CD8-positive, alpha-beta memory T cell (primary cell): ENCODE measurements around the gene CRYGD. TPM values are rescaled to one million over a fixed set of nuclear protein-coding genes. Genes with fewer than 3 reads are reported as not detected.
"Not testable (repeated sequence)": the region's sequence is repeated elsewhere in the genome, so short reads cannot be mapped to it uniquely, and the experiment has no call there.

Experiments
- CTCF ChIA-PET: fragments of 350-600 bp; sonication (Branson Sonifier 250); formaldehyde crosslinking; loops from one replicate; lab custom pipeline; 2021; ENCODE audit warnings: antibody characterized with exemption; lab: Charles Lee
- POLR2A ChIA-PET: fragments of 350-600 bp; sonication (Branson Sonifier 250); formaldehyde crosslinking; loops from one replicate; lab custom pipeline; 2021; ENCODE audit warnings: antibody characterized with exemption; lab: Charles Lee
- DNase-seq, 5 donors: peaks; one replicate each; pipeline versions ENCODE4 v3.0.0 to v3.0.0-alpha.2; 2020 to 2022; ENCODE audit warnings: mixed read lengths in 1 of 5
- H3K27ac ChIP-seq: one replicate; pipeline ENCODE4 v1.7.0; 2013; ENCODE audit warnings: low read depth, mild to moderate bottlenecking, low read length, moderate library complexity
- H3K27me3 ChIP-seq: 2 replicates; pipeline ENCODE4 v1.7.0; 2013; ENCODE audit warnings: low read length, mild to moderate bottlenecking; ENCODE audit not compliant: insufficient read depth, poor library complexity, severe bottlenecking
- H3K36me3 ChIP-seq: 2 replicates; pipeline ENCODE4 v1.7.0; 2013; ENCODE audit warnings: mild to moderate bottlenecking, low read length, moderate library complexity; ENCODE audit not compliant: insufficient read depth
- H3K4me1 ChIP-seq: 2 replicates; pipeline ENCODE4 v1.7.0; 2013; ENCODE audit warnings: mild to moderate bottlenecking, low read length, moderate library complexity; ENCODE audit not compliant: insufficient read depth
- H3K4me3 ChIP-seq: 2 replicates; pipeline ENCODE4 v1.7.0; 2013; ENCODE audit warnings: mild to moderate bottlenecking, low read length
- H3K9me3 ChIP-seq: 2 replicates; pipeline ENCODE4 v1.7.0; 2013; ENCODE audit warnings: mild to moderate bottlenecking, low read length
- H3K27ac Mint-ChIP-seq, 8 donors: one replicate each; pipeline ENCODE4 v1.8.0; 2020 to 2021; ENCODE audit warnings: mixed read lengths in 8 of 8, mild to moderate bottlenecking in 6 of 8, inconsistent platforms in 3 of 8, moderate library complexity in 3 of 8
- H3K27me3 Mint-ChIP-seq, 2 donors: one replicate each; pipeline ENCODE4 v1.8.0; 2020 to 2021; ENCODE audit warnings: mixed read lengths in 2 of 2, mild to moderate bottlenecking in 1 of 2, moderate library complexity in 1 of 2
- H3K36me3 Mint-ChIP-seq, 3 donors: one replicate each; pipeline ENCODE4 v1.8.0; 2020 to 2021; ENCODE audit warnings: mixed read lengths in 3 of 3, inconsistent platforms in 1 of 3, mild to moderate bottlenecking in 1 of 3
- H3K4me1 Mint-ChIP-seq, 3 donors: one replicate each; pipeline ENCODE4 v1.8.0; 2020 to 2021; ENCODE audit warnings: mixed read lengths in 3 of 3, inconsistent platforms in 1 of 3, mild to moderate bottlenecking in 1 of 3
- H3K4me3 Mint-ChIP-seq, 7 donors: one replicate each; pipeline ENCODE4 v1.8.0; 2020 to 2021; ENCODE audit warnings: mixed read lengths in 7 of 7, mild to moderate bottlenecking in 6 of 7, moderate library complexity in 4 of 7, inconsistent platforms in 2 of 7
- H3K9me3 Mint-ChIP-seq, 5 donors: one replicate each; pipeline ENCODE4 v1.8.0; 2020 to 2022; ENCODE audit warnings: mixed read lengths in 5 of 5, mild to moderate bottlenecking in 3 of 5, moderate library complexity in 2 of 5, inconsistent platforms in 1 of 5
- polyA plus RNA-seq: library from polyadenylated mRNA; unstranded; fragments of 300-500 nt; fragmentation: Illumina TruSeq; gene quantifications from one replicate; pipeline ENCODE4 v1.2.3, GENCODE V29; 2021
- total RNA-seq, 2 experiments: library from RNA; stranded (reverse); gene quantifications; one replicate each; pipeline ENCODE4 v1.2.3, GENCODE V29; 2021

CRYGD gene
- total RNA-seq (not detected), polyA plus RNA-seq (not detected)

- H3K4me3 ChIP-seq, DNase-seq, H3K9me3 Mint-ChIP-seq, POLR2A ChIA-PET, H3K9me3 ChIP-seq, CTCF ChIA-PET, H3K36me3 ChIP-seq, H3K4me1 ChIP-seq, H3K27ac Mint-ChIP-seq, H3K36me3 Mint-ChIP-seq, H3K27me3 ChIP-seq, H3K27ac ChIP-seq: not testable (repeated sequence)
- peak within 1 kb of the TSS in 5 of 7 donors; percentile 13 to 57 (median 30) for H3K4me3 Mint-ChIP-seq
- peaks cover 16 to 37% of the 10 kb centered on the region in 2 donors for H3K27me3 Mint-ChIP-seq
- H3K4me1 Mint-ChIP-seq, result peaks cover 5 to 17% (median 7%) of the 10 kb centered on the region in 3 donors
Measured at GRCh38 chr2:208124013-208124715, at the start of gene CRYGD. Gene CRYGD (minus strand): TSS chr2:208124524. CDS start chr2:208124473, 51 bp downstream.

GRCh38 chr2:208172125-208172524, 47.8 kb upstream of the CRYGD start:
- Mint-ChIP-seq H3K27me3 (peaks cover 7 to 49% of the 10 kb centered on the region in 2 donors), H3K4me3 (no peak overlapping the region), H3K36me3 (no peaks in the 10 kb centered on the region), H3K27ac (peak overlapping the region in 1 of 8 donors; percentile 67), H3K9me3 (no peaks in the 10 kb centered on the region), H3K4me1 (peaks cover 4 to 6% (median 4%) of the 10 kb centered on the region in 3 donors)
- no peak overlapping the region for H3K27ac ChIP-seq
- H3K27me3 ChIP-seq, result peaks cover 6% of the 10 kb centered on the region
- H3K4me1 ChIP-seq, result no peaks in the 10 kb centered on the region
- no peaks in the 10 kb centered on the region for H3K9me3 ChIP-seq
- ChIA-PET POLR2A (no interaction called here), CTCF (no interaction called here)
- no peak for DNase-seq
- no peak overlapping the region for H3K4me3 ChIP-seq
- H3K36me3 ChIP-seq, result no peaks in the 10 kb centered on the region

DNA sequence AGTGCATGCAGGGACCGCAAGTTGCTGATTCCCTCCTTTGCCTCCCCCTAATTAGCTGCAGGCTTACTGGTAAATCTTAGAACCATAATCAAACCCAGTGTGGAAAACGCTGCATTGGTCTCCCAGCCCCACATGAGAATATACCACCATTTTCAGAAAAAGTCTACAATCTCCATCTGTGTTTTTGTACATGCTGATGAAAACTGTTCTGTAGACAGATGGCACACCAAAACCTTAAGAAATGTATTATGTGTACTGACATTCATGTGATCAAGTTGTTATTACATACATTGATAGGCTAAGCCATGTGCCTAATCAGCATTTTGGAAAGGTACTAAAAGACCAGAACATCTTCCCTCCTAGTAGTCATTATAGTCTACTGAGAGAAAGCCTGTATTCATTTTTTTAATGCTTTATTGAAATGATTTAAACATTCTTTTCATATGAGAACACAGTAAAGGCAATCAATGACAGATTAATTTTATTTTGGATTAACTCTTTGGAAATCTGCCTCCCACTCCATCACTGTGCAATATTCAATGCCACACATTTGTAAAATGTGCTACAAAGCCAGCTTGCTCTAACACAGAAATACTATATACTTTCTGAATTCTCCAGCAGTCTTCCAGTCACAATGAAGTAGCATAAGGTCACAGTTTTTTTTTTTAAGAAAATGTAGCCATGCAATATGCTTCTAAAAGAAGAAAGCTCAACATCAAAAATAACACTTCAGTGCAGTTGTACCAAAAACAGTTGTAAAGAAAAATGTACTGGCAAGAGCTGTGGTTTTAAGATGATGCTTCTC, 40.8 kb upstream of the CRYGD start:
- no peak overlapping the region for H3K27ac Mint-ChIP-seq
- Histone ChIP-seq H3K4me1 (no peaks in the 10 kb centered on the region), H3K27ac (no peak overlapping the region), H3K4me3 (no peak overlapping the region), H3K9me3 (no peaks in the 10 kb centered on the region), H3K36me3 (no peaks in the 10 kb centered on the region), H3K27me3 (no peaks in the 10 kb centered on the region)
- no peak overlapping the region for H3K4me3 Mint-ChIP-seq
- ChIA-PET POLR2A (no interaction called here), CTCF (no interaction called here)
- DNase-seq, result no peak
- no peaks in the 10 kb centered on the region for H3K36me3 Mint-ChIP-seq
- no peaks in the 10 kb centered on the region for H3K4me1 Mint-ChIP-seq
- peaks cover 4 to 30% of the 10 kb centered on the region in 2 donors for H3K27me3 Mint-ChIP-seq
- H3K9me3 Mint-ChIP-seq, result no peaks in the 10 kb centered on the region

DNA sequence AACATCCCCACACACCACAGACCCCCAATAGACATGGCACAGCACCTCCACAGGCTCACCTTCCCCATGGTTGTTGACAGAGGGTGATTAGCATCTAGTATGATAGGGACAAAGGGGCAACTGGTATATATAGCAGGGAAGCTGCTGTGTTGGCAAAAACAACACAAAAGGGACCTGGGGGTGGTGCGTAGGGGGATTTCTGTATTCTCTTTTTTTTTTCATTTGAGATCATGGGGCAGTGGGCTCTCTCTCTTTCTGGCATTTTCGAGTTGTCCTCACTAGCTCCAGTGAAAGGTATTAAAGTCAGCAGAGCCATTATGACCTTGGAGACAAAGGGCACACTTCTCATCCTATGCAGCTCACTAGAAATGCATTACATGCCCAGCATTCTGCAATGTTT, 39.2 kb upstream of the CRYGD start, which contains the start of gene CRYGA:
Gene CRYGA, minus strand, starts transcription at position 101 of the 400 bp plus-strand sequence. Its CDS starts 33 bp downstream, at position 68.
- H3K9me3 Mint-ChIP-seq, result no peaks in the 10 kb centered on the region
- H3K36me3 ChIP-seq, result no peaks in the 10 kb centered on the region
- no peaks in the 10 kb centered on the region for H3K9me3 ChIP-seq
- H3K4me3 Mint-ChIP-seq, result no peak within 1 kb of the TSS
- CTCF ChIA-PET, result no interaction called here
- H3K4me1 Mint-ChIP-seq, result no peaks in the 10 kb centered on the region
- H3K36me3 Mint-ChIP-seq, result no peaks in the 10 kb centered on the region
- DNase-seq, result no peak
- H3K27me3 Mint-ChIP-seq, result peaks cover 2 to 19% of the 10 kb centered on the region in 2 donors
- H3K27ac ChIP-seq, result no peak within 1 kb of the TSS
- no peak within 1 kb of the TSS for H3K4me3 ChIP-seq
- H3K27ac Mint-ChIP-seq, result no peak within 1 kb of the TSS
- POLR2A ChIA-PET, result no interaction called here
- H3K27me3 ChIP-seq, result no peaks in the 10 kb centered on the region
- H3K4me1 ChIP-seq, result no peaks in the 10 kb centered on the region

DNA sequence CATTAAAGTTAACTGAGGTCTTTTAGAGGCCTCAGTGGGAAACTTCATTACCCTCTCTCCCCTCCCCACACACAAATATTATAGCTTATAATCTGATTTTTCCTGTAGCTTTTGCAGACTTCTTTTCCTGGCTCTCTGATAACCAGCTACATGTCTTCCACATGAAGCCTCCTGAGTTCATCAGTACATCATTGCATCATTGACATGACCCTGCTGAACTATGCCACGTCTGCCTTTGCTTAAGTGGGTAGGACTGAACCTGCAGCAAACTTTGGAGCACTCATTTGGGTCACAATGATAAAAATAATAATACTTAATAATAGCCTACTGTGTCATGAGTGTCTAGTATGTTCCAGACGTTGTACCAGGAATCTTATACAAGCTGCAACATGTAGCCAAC, 32.1 kb upstream of the CRYGD start:
- CTCF ChIA-PET, result interaction anchor here (3.5 kb wide), 1 partner anchor 19 kb away, joined by 10 read pairs; no protein-coding TSS in a partner anchor
- peaks cover 0 to 4% (median 2%) of the 10 kb centered on the region in 5 donors for H3K9me3 Mint-ChIP-seq
- POLR2A ChIA-PET, result interaction anchor here (0.9 kb wide), 1 partner anchor 8 kb away, joined by 3 read pairs; no protein-coding TSS in a partner anchor

DNA sequence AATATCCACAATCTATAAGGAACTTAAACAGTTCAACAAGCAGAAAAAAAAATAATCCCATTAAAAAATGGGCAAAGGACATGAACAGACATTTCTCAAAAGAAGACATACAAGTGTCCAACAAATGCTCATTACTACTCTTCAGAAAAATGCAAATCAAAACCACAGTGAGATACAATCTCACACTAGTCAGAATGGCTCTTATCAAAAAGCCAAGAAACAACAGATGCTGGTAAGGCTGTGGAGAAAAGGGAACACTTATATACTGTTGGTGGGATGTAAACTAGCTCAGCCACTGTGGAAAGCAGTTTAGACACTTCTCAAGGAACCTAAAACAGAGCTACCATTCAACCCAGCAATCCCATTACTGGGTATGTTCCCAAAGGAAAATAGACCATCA, 28.8 kb upstream of the CRYGD start:
- peaks cover 0 to 12% (median 10%) of the 10 kb centered on the region in 5 donors for H3K9me3 Mint-ChIP-seq
- H3K4me3 Mint-ChIP-seq, result no peak overlapping the region
- Histone ChIP-seq H3K4me3 (no peak overlapping the region), H3K27ac (no peak overlapping the region), H3K36me3 (no peaks in the 10 kb centered on the region), H3K9me3 (no peaks in the 10 kb centered on the region), H3K27me3 (no peaks in the 10 kb centered on the region), H3K4me1 (no peaks in the 10 kb centered on the region)
- POLR2A ChIA-PET, result no interaction called here
- DNase-seq, result no peak
- H3K4me1 Mint-ChIP-seq, result no peaks in the 10 kb centered on the region
- peaks cover 4 to 14% of the 10 kb centered on the region in 2 donors for H3K27me3 Mint-ChIP-seq
- CTCF ChIA-PET, result no interaction called here
- no peak overlapping the region for H3K27ac Mint-ChIP-seq
- H3K36me3 Mint-ChIP-seq, result peaks cover 0 to 3% (median 0%) of the 10 kb centered on the region in 3 donors

More for the DNA sequence above, 32.1 kb upstream of the CRYGD start:
- H3K9me3 ChIP-seq, result no peaks in the 10 kb centered on the region
- no peak overlapping the region for H3K27ac Mint-ChIP-seq
- no peak overlapping the region for H3K4me3 Mint-ChIP-seq
- H3K27me3 ChIP-seq, result no peaks in the 10 kb centered on the region
- H3K36me3 Mint-ChIP-seq, result peaks cover 0 to under 1% (median 0%) of the 10 kb centered on the region in 3 donors
- DNase-seq, result no peak
- H3K27ac ChIP-seq, result no peak overlapping the region
- H3K4me1 Mint-ChIP-seq, result no peaks in the 10 kb centered on the region
- no peak overlapping the region for H3K4me3 ChIP-seq
- H3K4me1 ChIP-seq, result no peaks in the 10 kb centered on the region
- peaks cover 4 to 9% of the 10 kb centered on the region in 2 donors for H3K27me3 Mint-ChIP-seq
- H3K36me3 ChIP-seq, result no peaks in the 10 kb centered on the region

DNA sequence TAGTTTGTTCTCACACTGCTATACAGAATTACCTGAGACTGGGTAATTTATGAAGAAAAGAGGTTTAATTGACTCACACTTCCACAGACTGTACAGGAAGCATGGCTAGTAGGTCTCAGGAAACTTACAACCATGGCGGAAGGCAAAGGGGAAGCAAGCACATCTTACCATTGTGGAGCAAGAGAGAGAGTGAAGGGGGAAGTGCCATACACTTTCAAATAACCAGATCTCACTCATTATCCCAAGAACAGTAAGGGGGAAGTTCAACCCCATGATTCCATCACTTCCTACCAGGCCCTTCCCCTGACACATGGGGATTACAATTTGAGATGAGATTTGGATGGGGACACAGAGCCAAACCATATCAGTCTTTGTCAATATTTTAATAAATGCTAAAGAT, 26.6 kb upstream of the CRYGD start:
- no peaks in the 10 kb centered on the region for H3K9me3 ChIP-seq
- H3K4me1 ChIP-seq, result no peaks in the 10 kb centered on the region
- Mint-ChIP-seq H3K36me3 (peaks cover 0 to 3% (median 0%) of the 10 kb centered on the region in 3 donors), H3K9me3 (peaks cover 0 to 12% (median 10%) of the 10 kb centered on the region in 5 donors), H3K4me1 (no peaks in the 10 kb centered on the region), H3K4me3 (no peak overlapping the region), H3K27ac (no peak overlapping the region), H3K27me3 (peaks cover 3 to 14% of the 10 kb centered on the region in 2 donors)
- H3K27ac ChIP-seq, result no peak overlapping the region
- CTCF ChIA-PET, result no interaction called here
- H3K27me3 ChIP-seq, result no peaks in the 10 kb centered on the region
- no peaks in the 10 kb centered on the region for H3K36me3 ChIP-seq
- no peak overlapping the region for H3K4me3 ChIP-seq
- DNase-seq, result no peak
- POLR2A ChIA-PET, result no interaction called here

DNA sequence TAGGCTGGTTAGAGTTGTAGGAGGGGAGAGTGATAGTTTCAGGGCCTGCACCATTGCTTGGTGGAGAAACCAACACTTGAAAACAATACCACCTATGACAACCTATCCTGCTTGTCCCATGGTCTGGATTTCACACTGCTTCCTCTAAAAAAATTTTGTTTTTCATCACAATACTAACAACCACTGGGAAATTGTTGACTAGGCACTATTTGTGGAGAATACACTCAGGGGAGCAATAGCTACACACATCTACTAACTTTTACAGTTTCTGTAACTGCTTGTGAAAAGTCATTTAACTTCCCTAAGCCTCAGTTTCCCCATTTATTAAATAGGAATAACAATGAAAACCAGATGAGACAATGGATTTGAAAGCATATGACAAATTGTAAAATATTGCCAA, 25.8 kb upstream of the CRYGD start:
- ChIA-PET POLR2A (no interaction called here), CTCF (no interaction called here)
- no peaks in the 10 kb centered on the region for H3K9me3 ChIP-seq
- Mint-ChIP-seq H3K27me3 (peaks cover 3 to 10% of the 10 kb centered on the region in 2 donors), H3K9me3 (peaks cover 0 to 12% (median 10%) of the 10 kb centered on the region in 5 donors), H3K36me3 (peaks cover 0 to 3% (median 0%) of the 10 kb centered on the region in 3 donors), H3K4me3 (no peak overlapping the region), H3K4me1 (no peaks in the 10 kb centered on the region), H3K27ac (no peak overlapping the region)
- no peak overlapping the region for H3K27ac ChIP-seq
- H3K36me3 ChIP-seq, result no peaks in the 10 kb centered on the region
- no peak overlapping the region for H3K4me3 ChIP-seq
- no peak for DNase-seq
- H3K27me3 ChIP-seq, result no peaks in the 10 kb centered on the region
- H3K4me1 ChIP-seq, result no peaks in the 10 kb centered on the region
